A549 (cell line): ENCODE data around the gene PIWIL4.

Experiments
- BCL3 ChIP-seq: fragments of >200 bp; sonication (Bioruptor Twin); formaldehyde crosslinking; IDR thresholded peaks from 3 replicates; pipeline ENCODE4 v1.6.1; 2016
- CEBPB ChIP-seq, 2 experiments: fragments of >200 bp in 1 of 2; sonication (Bioruptor Twin) in 1 of 2; formaldehyde crosslinking in 1 of 2; IDR thresholded peaks; 2 replicates each; pipeline ENCODE4 v1.6.1; 2012 to 2016
- CHD4 ChIP-seq: fragments of 200-600 bp; sonication (generic); IDR thresholded peaks from 2 replicates; pipeline ENCODE4 v1.6.1; 2016; ENCODE audit warnings: antibody characterized with exemption, mild to moderate bottlenecking, borderline replicate concordance
- CTCF ChIP-seq: fragments of >200 bp; sonication (Bioruptor Twin); formaldehyde crosslinking; IDR thresholded peaks from 3 replicates; pipeline ENCODE4 v1.5.1; 2016
- KDM1A ChIP-seq: fragments of 200-600 bp; sonication (generic); IDR thresholded peaks from 2 replicates; pipeline ENCODE4 v1.6.1; 2016; ENCODE audit warnings: low read depth, mild to moderate bottlenecking
- MAFK ChIP-seq: fragments of 450-650 bp; IDR thresholded peaks from 2 replicates; pipeline ENCODE4 v1.6.1; 2014; ENCODE audit not compliant: partially characterized antibody
- PBX3 ChIP-seq: IDR thresholded peaks from 2 replicates; pipeline ENCODE4 v1.6.1; 2012
- POLR2A ChIP-seq: IDR thresholded peaks from 2 replicates; pipeline ENCODE4 v1.6.1; 2012; ENCODE audit warnings: mild to moderate bottlenecking, low read length
- SMC3 ChIP-seq: fragments of >200 bp; sonication (Bioruptor Twin); formaldehyde crosslinking; IDR thresholded peaks from 3 replicates; pipeline ENCODE4 v1.6.1; 2018; ENCODE audit warnings: inconsistent platforms

GRCh38 chr11:94655291-94655690 is 88.1 kb downstream of the PIWIL4 start:
- TF ChIP-seq CTCF (no peak), PBX3 (no peak), BCL3 (no peak), KDM1A (no peak), POLR2A (no peak), CEBPB (IDR thresholded peaks at IDR 0.05) (no peak), CHD4 (no peak), MAFK (no peak), SMC3 (no peak)
